Right lobe of liver (tissue), 4 donors: ENCODE measurements around the gene SH2D3A.

Experiments used
- POLR2A ChIP-seq: fragments of 450-650 bp; IDR thresholded peaks from one replicate; pipeline ENCODE4 v1.6.1; 2017; ENCODE audit warnings: antibody characterized with exemption, mild to moderate bottlenecking
- TF ChIP-seq, protein P1 (sequence below), 4 donors: fragments of 200-600 bp in 3 of 4; fragments of 450-650 bp in 1 of 4; IDR thresholded peaks; one replicate each; pipeline versions ENCODE4 v1.5.1 to v1.8.0; 2016 to 2022; ENCODE audit warnings: antibody characterized with exemption in 4 of 4, mild to moderate bottlenecking in 2 of 4
- donor health status: DM: no; HTN: no; CAD: no.
- donor health status: DM: no; HTN: no; CAD: no.
- donor health status: DM: no; HTN: yes; CAD: no.

- TF ChIP-seq, protein P1, sequence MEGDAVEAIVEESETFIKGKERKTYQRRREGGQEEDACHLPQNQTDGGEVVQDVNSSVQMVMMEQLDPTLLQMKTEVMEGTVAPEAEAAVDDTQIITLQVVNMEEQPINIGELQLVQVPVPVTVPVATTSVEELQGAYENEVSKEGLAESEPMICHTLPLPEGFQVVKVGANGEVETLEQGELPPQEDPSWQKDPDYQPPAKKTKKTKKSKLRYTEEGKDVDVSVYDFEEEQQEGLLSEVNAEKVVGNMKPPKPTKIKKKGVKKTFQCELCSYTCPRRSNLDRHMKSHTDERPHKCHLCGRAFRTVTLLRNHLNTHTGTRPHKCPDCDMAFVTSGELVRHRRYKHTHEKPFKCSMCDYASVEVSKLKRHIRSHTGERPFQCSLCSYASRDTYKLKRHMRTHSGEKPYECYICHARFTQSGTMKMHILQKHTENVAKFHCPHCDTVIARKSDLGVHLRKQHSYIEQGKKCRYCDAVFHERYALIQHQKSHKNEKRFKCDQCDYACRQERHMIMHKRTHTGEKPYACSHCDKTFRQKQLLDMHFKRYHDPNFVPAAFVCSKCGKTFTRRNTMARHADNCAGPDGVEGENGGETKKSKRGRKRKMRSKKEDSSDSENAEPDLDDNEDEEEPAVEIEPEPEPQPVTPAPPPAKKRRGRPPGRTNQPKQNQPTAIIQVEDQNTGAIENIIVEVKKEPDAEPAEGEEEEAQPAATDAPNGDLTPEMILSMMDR (IDR thresholded peaks at IDR 0.05), result no peak
- no peak for TF ChIP-seq POLR2A
These were observed 58.9 kb downstream of the SH2D3A start for GRCh38 chr19:6708346-6708745.
